Neuronal stem cell (in vitro differentiated cells): Measurements from ENCODE around the gene MAD1L1.

Experiments
- DNase-seq: peaks from one replicate; pipeline ENCODE4 v3.0.0-alpha.2; 2013; ENCODE audit warnings: low spot score
- H2AFZ ChIP-seq: one replicate; pipeline ENCODE4 v1.6.1; 2013; ENCODE audit warnings: mild to moderate bottlenecking, low read length, inconsistent platforms
- H2AK5ac ChIP-seq: 2 replicates; pipeline ENCODE4 v1.6.1; 2013; ENCODE audit warnings: low read depth, mild to moderate bottlenecking, inconsistent platforms, low read length, moderate library complexity, mixed read lengths
- H2BK120ac ChIP-seq: 2 replicates; pipeline ENCODE4 v1.6.1; 2013; ENCODE audit warnings: low read depth, mild to moderate bottlenecking, inconsistent platforms, low read length, moderate library complexity, mixed read lengths
- H2BK12ac ChIP-seq: one replicate; pipeline ENCODE4 v1.6.1; 2013; ENCODE audit warnings: low read length, inconsistent platforms
- H2BK15ac ChIP-seq: 2 replicates; pipeline ENCODE4 v1.6.1; 2013; ENCODE audit warnings: mild to moderate bottlenecking, low read length, inconsistent platforms, mixed read lengths
- H2BK5ac ChIP-seq: one replicate; pipeline ENCODE4 v1.6.1; 2013; ENCODE audit warnings: inconsistent platforms, mild to moderate bottlenecking, low read length, moderate library complexity
- H3K14ac ChIP-seq: one replicate; pipeline ENCODE4 v1.6.1; 2013; ENCODE audit warnings: low read length, inconsistent platforms
- H3K18ac ChIP-seq: 2 replicates; pipeline ENCODE4 v1.6.1; 2013; ENCODE audit warnings: low read length, inconsistent platforms
- H3K23ac ChIP-seq: 2 replicates; pipeline ENCODE4 v1.6.1; 2013; ENCODE audit warnings: low read depth, mild to moderate bottlenecking, mixed read lengths, low read length, inconsistent platforms; ENCODE audit not compliant: poor library complexity
- H3K27ac ChIP-seq: replicated peaks from 3 replicates; pipeline ENCODE4 v1.5.1; 2013; ENCODE audit warnings: low read length, inconsistent platforms
- H3K27me3 ChIP-seq, 3 experiments: 2 replicates each; pipeline ENCODE4 v1.6.1; 2013; ENCODE audit warnings: low read length in 3 of 3, mild to moderate bottlenecking in 2 of 3, inconsistent platforms in 1 of 3, low read depth in 1 of 3, mixed read lengths in 1 of 3, moderate library complexity in 1 of 3; ENCODE audit not compliant: control insufficient read depth in 3 of 3, insufficient read depth in 3 of 3
- H3K36me3 ChIP-seq, 2 donors: replicated peaks in 1 of 2; 2 replicates each; pipeline ENCODE4 v1.6.1; 2013; ENCODE audit warnings: low read length in 2 of 2; ENCODE audit not compliant: control insufficient read depth in 2 of 2, insufficient read depth in 2 of 2
- H3K4ac ChIP-seq: 2 replicates; pipeline ENCODE4 v1.6.1; 2013; ENCODE audit warnings: inconsistent platforms, mild to moderate bottlenecking, low read length, moderate library complexity
- H3K4me1 ChIP-seq, 2 donors: 1 replicate in 1 of 2; 2 replicates in 1 of 2; pipeline ENCODE4 v1.6.1; 2013; ENCODE audit warnings: low read length in 2 of 2, low read depth in 1 of 2; ENCODE audit not compliant: control insufficient read depth in 2 of 2, insufficient read depth in 1 of 2
- H3K4me2 ChIP-seq: one replicate; pipeline ENCODE4 v1.6.1; 2013; ENCODE audit warnings: mild to moderate bottlenecking, low read length, inconsistent platforms; ENCODE audit not compliant: insufficient read depth, poor library complexity, severe bottlenecking
- H3K4me3 ChIP-seq, 2 donors: 2 replicates each; pipeline ENCODE4 v1.5.1; 2013; ENCODE audit warnings: low read length in 2 of 2, mild to moderate bottlenecking in 2 of 2, inconsistent platforms in 1 of 2, moderate library complexity in 1 of 2
- H3K79me1 ChIP-seq: one replicate; pipeline ENCODE4 v1.6.1; 2013; ENCODE audit warnings: low read depth, mild to moderate bottlenecking, inconsistent platforms, low read length, moderate library complexity
- H3K9ac ChIP-seq: one replicate; pipeline ENCODE4 v1.6.1; 2013; ENCODE audit warnings: mild to moderate bottlenecking, low read depth, low read length, inconsistent platforms; ENCODE audit not compliant: poor library complexity
- H3K9me3 ChIP-seq, 2 donors: replicated peaks in 1 of 2; 2 replicates each; pipeline versions ENCODE3 to v1.6.1; 2013; ENCODE audit warnings: low read length in 2 of 2, mild to moderate bottlenecking in 2 of 2, inconsistent platforms in 1 of 2, low read depth in 1 of 2, mixed read lengths in 1 of 2, moderate library complexity in 1 of 2; ENCODE audit not compliant: control insufficient read depth in 2 of 2, insufficient read depth in 1 of 2
- H4K8ac ChIP-seq: one replicate; pipeline ENCODE4 v1.6.1; 2013; ENCODE audit warnings: low read depth, mild to moderate bottlenecking, inconsistent platforms, low read length, moderate library complexity
- H4K91ac ChIP-seq: one replicate; pipeline ENCODE4 v1.6.1; 2013; ENCODE audit warnings: low read length, low read depth, mild to moderate bottlenecking, inconsistent platforms; ENCODE audit not compliant: poor library complexity
- WGBS, 2 donors: extraction: QIAGEN DNeasy Blood & Tissue Kit; methylation state at CpG; one replicate each; pipeline ENCODE4 v1.1.7; 2013; ENCODE audit warnings: missing lambda C conversion rate in 2 of 2, mixed read lengths in 1 of 2; ENCODE audit not compliant: insufficient read length in 2 of 2, insufficient replicate concordance in 1 of 2; ENCODE audit errors: extremely low coverage in 2 of 2; 5-methylcytosine and 5-hydroxymethylcytosine counted together

Gene MAD1L1

DNA sequence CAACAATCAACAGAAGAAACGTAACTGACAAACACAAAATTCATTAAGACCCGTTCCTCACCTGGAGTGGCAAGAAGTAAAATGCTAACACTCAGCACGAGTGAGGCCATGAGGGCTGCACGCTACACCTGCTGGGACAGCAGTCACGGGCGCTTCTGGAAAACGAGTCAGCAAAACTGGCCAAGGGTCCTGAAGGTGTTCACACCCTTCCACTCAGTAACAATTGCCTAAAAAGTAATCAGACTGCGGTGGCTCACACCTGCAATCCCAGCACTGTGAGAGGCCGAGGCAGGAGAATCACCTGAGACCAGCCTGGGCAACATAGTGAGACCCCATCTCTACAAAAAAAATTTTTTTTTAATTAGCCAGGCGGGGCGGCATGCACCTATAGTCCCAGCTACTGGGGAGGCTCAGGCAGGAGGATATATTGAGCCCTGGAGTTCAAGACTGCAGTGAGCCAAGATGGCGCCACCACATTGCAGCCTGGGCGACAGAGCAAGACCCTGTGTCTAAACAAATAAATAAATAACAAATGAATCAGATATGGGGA, 199.1 kb downstream of the MAD1L1 start:
- no peak overlapping the region for H3K18ac ChIP-seq
- no CpG with 5 or more reads among the region's 13 CpGs for WGBS, 2 donors
- DNase-seq: no peak

DNA sequence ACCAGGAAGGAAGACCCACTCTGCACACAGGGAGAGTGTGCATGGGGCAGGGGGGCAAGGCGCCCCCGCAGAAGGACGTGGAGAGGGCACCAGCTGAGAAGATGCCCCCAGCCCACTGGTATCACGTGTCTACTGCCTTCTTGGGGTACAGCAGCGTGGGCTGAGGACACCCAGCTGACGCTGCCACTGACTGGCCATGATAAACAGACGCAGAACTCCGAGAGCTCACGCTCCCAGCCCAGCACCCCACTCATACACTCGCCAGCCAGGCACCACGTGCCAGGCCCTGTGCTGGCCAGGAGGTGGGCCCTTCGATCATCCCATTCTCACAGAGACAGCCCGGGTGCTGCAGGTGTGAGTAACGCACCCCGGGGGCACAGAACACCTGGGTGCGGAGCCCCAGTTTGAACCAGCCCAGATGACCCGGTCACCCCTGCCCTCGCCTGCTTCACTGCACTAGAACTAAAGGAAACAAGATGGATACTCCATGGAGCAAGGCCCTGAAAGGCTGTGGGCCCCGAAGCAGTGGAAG, 199.8 kb downstream of the MAD1L1 start:
- DNase-seq: no peak
- Histone ChIP-seq H2BK120ac (no peak overlapping the region), H3K4me2 (no peak overlapping the region), H3K9me3 (peaks cover 1 to 6% of the 10 kb centered on the region in 2 donors), H2AFZ (no peak overlapping the region), H2BK5ac (peak overlapping the region; percentile 19), H3K4me3 (no peak overlapping the region), H2BK12ac (no peak overlapping the region), H3K14ac (peak overlapping the region; percentile 61), H3K27me3 (no peaks in the 10 kb centered on the region), H3K23ac (peak overlapping the region; percentile 35), H4K8ac (no peak overlapping the region), H2BK15ac (no peak overlapping the region), H3K79me1 (peaks cover 11% of the 10 kb centered on the region), H2AK5ac (peak overlapping the region; percentile 37), H3K18ac (peak overlapping the region; percentile 50), H3K27ac (no peak overlapping the region), H3K9ac (peak overlapping the region; percentile 57), H3K4me1 (peaks cover 9 to 10% of the 10 kb centered on the region in 2 donors), H3K36me3 (no peaks in the 10 kb centered on the region), H4K91ac (no peak overlapping the region), H3K4ac (no peak overlapping the region)
- WGBS, 2 donors: no CpG with 5 or more reads among the region's 19 CpGs

More for the DNA sequence above, 199.1 kb downstream of the MAD1L1 start:
- H3K14ac ChIP-seq: no peak overlapping the region
- no peak overlapping the region for H4K91ac ChIP-seq
- no peak overlapping the region for H2BK120ac ChIP-seq
- H3K4me2 ChIP-seq: no peak overlapping the region
- peaks cover 9 to 10% of the 10 kb centered on the region in 2 donors for H3K4me1 ChIP-seq
- H4K8ac ChIP-seq: no peak overlapping the region
- H2BK12ac ChIP-seq: no peak overlapping the region
- H3K9me3 ChIP-seq: peaks cover 1 to 2% of the 10 kb centered on the region in 2 donors
- no peak overlapping the region for H3K27ac ChIP-seq
- no peak overlapping the region for H2BK15ac ChIP-seq
- no peak overlapping the region for H2AK5ac ChIP-seq
- no peak overlapping the region for H3K23ac ChIP-seq
- no peak overlapping the region for H3K9ac ChIP-seq
- no peaks in the 10 kb centered on the region for H3K27me3 ChIP-seq
- no peak overlapping the region for H2AFZ ChIP-seq
- H2BK5ac ChIP-seq: no peak overlapping the region
- H3K36me3 ChIP-seq: no peaks in the 10 kb centered on the region
- no peak overlapping the region for H3K4ac ChIP-seq
- H3K4me3 ChIP-seq: no peak overlapping the region
- peaks cover 11% of the 10 kb centered on the region for H3K79me1 ChIP-seq

DNA sequence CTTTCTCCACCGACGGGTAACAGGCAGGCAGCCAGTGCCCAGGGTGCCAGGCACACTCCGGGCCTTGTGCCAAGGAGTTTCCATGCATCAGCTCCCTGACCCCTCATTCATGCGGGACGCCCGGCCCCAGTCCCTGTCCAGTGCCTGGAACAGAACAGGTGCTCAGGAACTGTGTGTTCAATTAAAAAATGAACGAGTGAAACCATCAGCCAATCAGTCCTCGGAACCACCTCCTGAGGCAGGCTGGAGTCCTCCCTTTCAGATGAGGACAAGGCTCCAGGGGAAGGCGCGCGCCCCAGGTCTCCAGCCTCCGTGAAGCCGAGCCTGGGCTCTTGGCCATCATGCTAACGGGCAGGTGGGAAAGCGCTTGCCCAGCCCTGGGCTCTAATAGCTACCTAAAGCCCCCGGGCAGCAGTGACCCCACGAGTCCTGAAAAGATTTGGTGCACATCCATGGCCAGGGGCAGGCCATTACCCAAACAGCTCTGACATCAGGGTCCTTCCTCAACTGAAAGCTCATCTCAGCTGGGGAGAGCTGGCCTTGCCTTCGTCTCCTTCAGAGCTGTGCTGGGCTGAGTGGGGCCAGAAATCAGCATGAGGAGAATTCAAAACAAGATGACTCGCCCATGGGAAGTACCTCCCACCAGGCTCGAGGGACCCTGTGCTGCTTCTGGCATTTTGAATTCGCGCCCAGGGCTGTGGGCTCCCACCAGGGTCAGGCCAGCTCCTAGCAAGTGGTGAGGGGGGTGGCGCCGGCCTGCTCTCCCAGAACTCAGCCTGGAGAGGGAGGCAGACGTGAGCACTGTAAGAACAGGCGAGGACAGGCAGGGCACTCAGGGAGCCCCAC, 200.5 kb downstream of the MAD1L1 start:
- peak overlapping the region; percentile 61 for H3K14ac ChIP-seq
- no peak for DNase-seq

DNA sequence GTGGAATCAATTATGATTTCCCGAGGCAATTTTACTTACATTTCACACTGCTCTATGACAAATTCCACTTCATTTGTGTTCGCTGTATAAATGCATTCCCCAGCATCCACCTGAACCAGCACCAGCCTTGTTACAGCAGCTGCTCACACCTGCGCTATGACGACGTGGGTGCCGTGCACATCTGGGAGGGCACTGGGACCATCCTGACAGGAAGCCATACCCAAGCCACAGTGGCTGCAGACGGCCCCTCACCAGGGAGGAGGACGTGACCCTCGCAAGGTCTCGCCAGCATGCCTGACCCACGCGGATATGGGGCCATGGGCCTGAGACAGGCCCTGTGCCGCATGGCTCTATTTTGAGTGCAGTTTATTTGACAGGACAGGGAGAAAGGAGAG, 201.3 kb downstream of the MAD1L1 start:
- Histone ChIP-seq H3K18ac (no peak overlapping the region), H3K4me3 (peak overlapping the region in 1 of 2 donors; percentile 15), H2BK120ac (no peak overlapping the region), H3K27ac (no peak overlapping the region), H4K8ac (no peak overlapping the region), H2AFZ (no peak overlapping the region), H4K91ac (no peak overlapping the region), H3K27me3 (no peaks in the 10 kb centered on the region), H3K79me1 (peaks cover 11% of the 10 kb centered on the region), H3K23ac (no peak overlapping the region), H2BK5ac (no peak overlapping the region), H3K14ac (peak overlapping the region; percentile 83), H2BK15ac (no peak overlapping the region), H2BK12ac (no peak overlapping the region), H3K36me3 (no peaks in the 10 kb centered on the region), H3K9me3 (peaks cover 1 to 8% of the 10 kb centered on the region in 2 donors), H3K4me1 (peaks cover 6 to 9% of the 10 kb centered on the region in 2 donors), H3K4ac (no peak overlapping the region), H3K4me2 (no peak overlapping the region), H2AK5ac (peak overlapping the region; percentile 24), H3K9ac (no peak overlapping the region)
- no peak for DNase-seq
- no CpG with 5 or more reads among the region's 13 CpGs for WGBS, 2 donors

More for the DNA sequence above, 200.5 kb downstream of the MAD1L1 start:
- no CpG with 5 or more reads among the region's 26 CpGs for WGBS, 2 donors
- H3K9ac ChIP-seq: peak overlapping the region; percentile 66
- H3K23ac ChIP-seq: peak overlapping the region; percentile 35
- no peak overlapping the region for H3K4ac ChIP-seq
- H3K4me3 ChIP-seq: no peak overlapping the region
- peaks cover 8 to 9% of the 10 kb centered on the region in 2 donors for H3K4me1 ChIP-seq
- no peak overlapping the region for H2BK120ac ChIP-seq
- no peak overlapping the region for H3K4me2 ChIP-seq
- no peak overlapping the region for H4K8ac ChIP-seq
- no peak overlapping the region for H2BK15ac ChIP-seq
- peaks cover 1 to 6% of the 10 kb centered on the region in 2 donors for H3K9me3 ChIP-seq
- H2BK5ac ChIP-seq: peak overlapping the region; percentile 19
- no peak overlapping the region for H4K91ac ChIP-seq
- H3K18ac ChIP-seq: peak overlapping the region; percentile 65
- peak overlapping the region; percentile 37 for H2AK5ac ChIP-seq
- no peaks in the 10 kb centered on the region for H3K27me3 ChIP-seq
- no peaks in the 10 kb centered on the region for H3K36me3 ChIP-seq
- H3K79me1 ChIP-seq: peaks cover 11% of the 10 kb centered on the region
- H3K27ac ChIP-seq: no peak overlapping the region
- no peak overlapping the region for H2BK12ac ChIP-seq
- H2AFZ ChIP-seq: no peak overlapping the region
